Muscle of leg (tissue), 11 donors: ENCODE data around the gene DLG2. TPM values are rescaled to one million over a fixed set of nuclear protein-coding genes. Genes with fewer than 3 reads are reported as not detected.
A peak's percentile ranks its signal among the peaks of the same experiment; 100 is the strongest.
"Not testable (repeated sequence)": the region's sequence is repeated elsewhere in the genome, so short reads cannot be mapped to it uniquely, and the experiment has no call there.

Source experiments
- DNase-seq: peaks from one replicate; pipeline ENCODE4 v3.0.0; 2013
- H3K27ac ChIP-seq: one replicate; pipeline ENCODE4 v1.5.1; 2013; ENCODE audit warnings: mild to moderate bottlenecking, low read length, control low read depth
- H3K27me3 ChIP-seq: one replicate; pipeline ENCODE4 v1.6.1; 2013; ENCODE audit warnings: low read length; ENCODE audit not compliant: control insufficient read depth, insufficient read depth
- H3K36me3 ChIP-seq: one replicate; pipeline ENCODE4 v1.6.1; 2013; ENCODE audit warnings: low read length; ENCODE audit not compliant: control insufficient read depth, insufficient read depth
- H3K4me1 ChIP-seq: one replicate; pipeline ENCODE4 v1.6.1; 2013; ENCODE audit warnings: low read length; ENCODE audit not compliant: control insufficient read depth, insufficient read depth
- H3K4me3 ChIP-seq: one replicate; pipeline ENCODE4 v1.5.1; 2013; ENCODE audit warnings: low read length, control low read depth
- H3K9me3 ChIP-seq: replicated peaks from 2 replicates; pipeline ENCODE4 v1.6.1; 2013; ENCODE audit warnings: low read depth, low read length; ENCODE audit not compliant: control insufficient read depth
- WGBS: methylation state at CpG from one replicate; pipeline ENCODE4 v1.1.5; 2013; ENCODE audit warnings: missing lambda C conversion rate; ENCODE audit not compliant: insufficient coverage; 5-methylcytosine and 5-hydroxymethylcytosine counted together
- polyA plus RNA-seq, 8 donors: library from polyadenylated mRNA; unstranded; fragments of 120-200 nt; gene quantifications; one replicate each; pipeline versions ENCODE4 v1.2.1 to v1.2.3, GENCODE V29; 2013; ENCODE audit warnings: inconsistent platforms in 1 of 8, low replicate concordance in 1 of 8; ENCODE audit not compliant: insufficient read length in 8 of 8, insufficient read depth in 1 of 8
- total RNA-seq: library from RNA; stranded (reverse); fragments of 120-200 nt; gene quantifications from one replicate; pipeline ENCODE4 v1.2.4, GENCODE V29; 2013

Gene DLG2
- total and polyA plus RNA-seq, 9 donors, result 6.4 to 19.3 (median 11.0) TPM

GRCh38 chr11:85310479-85310878 lies 316.7 kb downstream of the DLG2 start:
- H3K9me3 ChIP-seq, result no peaks in the 10 kb centered on the region
- no peaks in the 10 kb centered on the region for H3K36me3 ChIP-seq
- no peaks in the 10 kb centered on the region for H3K4me1 ChIP-seq
- no peaks in the 10 kb centered on the region for H3K27me3 ChIP-seq
- no CpG with 5 or more reads among the region's 2 CpGs for WGBS
- H3K27ac ChIP-seq, result no peak overlapping the region
- H3K4me3 ChIP-seq, result no peak overlapping the region
- DNase-seq, result no peak

GRCh38 chr11:85307366-85307765 lies 319.8 kb downstream of the DLG2 start:
- DNase-seq, result peak; percentile 36

GRCh38 chr11:85301895-85302678 lies 325.1 kb downstream of the DLG2 start:
- H3K4me1 ChIP-seq, result no peaks in the 10 kb centered on the region
- no peak for DNase-seq
- no peak overlapping the region for H3K4me3 ChIP-seq
- no peaks in the 10 kb centered on the region for H3K36me3 ChIP-seq
- H3K27me3 ChIP-seq, result no peaks in the 10 kb centered on the region
- no peak overlapping the region for H3K27ac ChIP-seq
- no CpG with 5 or more reads among the region's 1 CpG for WGBS
- no peaks in the 10 kb centered on the region for H3K9me3 ChIP-seq

More at GRCh38 chr11:85307366-85307765, 319.8 kb downstream of the DLG2 start:
- Histone ChIP-seq H3K4me3 (no peak overlapping the region), H3K27ac (no peak overlapping the region), H3K36me3 (no peaks in the 10 kb centered on the region), H3K9me3 (no peaks in the 10 kb centered on the region), H3K27me3 (no peaks in the 10 kb centered on the region), H3K4me1 (no peaks in the 10 kb centered on the region)
- no CpG with 5 or more reads among the region's 3 CpGs for WGBS

GRCh38 chr11:85299258-85299942 lies 327.7 kb downstream of the DLG2 start:
- H3K27me3 ChIP-seq, result no peaks in the 10 kb centered on the region
- WGBS, result no CpG with 5 or more reads among the region's 1 CpG
- peak; percentile 7 for DNase-seq

GRCh38 chr11:85295694-85296271 lies 331.4 kb downstream of the DLG2 start:
- no CpG with 5 or more reads among the region's 1 CpG for WGBS
- Histone ChIP-seq H3K36me3 (no peaks in the 10 kb centered on the region), H3K27me3 (no peaks in the 10 kb centered on the region), H3K9me3 (no peaks in the 10 kb centered on the region), H3K4me3 (no peak overlapping the region), H3K4me1 (no peaks in the 10 kb centered on the region), H3K27ac (peak overlapping the region; percentile 37)
- DNase-seq, result peak; percentile 92

More at GRCh38 chr11:85299258-85299942, 327.7 kb downstream of the DLG2 start:
- H3K9me3 ChIP-seq, result no peaks in the 10 kb centered on the region
- no peak overlapping the region for H3K27ac ChIP-seq
- no peaks in the 10 kb centered on the region for H3K36me3 ChIP-seq
- H3K4me3 ChIP-seq, result no peak overlapping the region
- H3K4me1 ChIP-seq, result no peaks in the 10 kb centered on the region

GRCh38 chr11:85281550-85281949 lies 345.6 kb downstream of the DLG2 start:
- Histone ChIP-seq H3K9me3 (no peaks in the 10 kb centered on the region), H3K27ac (no peak overlapping the region)
- WGBS, result no CpG with 5 or more reads among the region's 4 CpGs

GRCh38 chr11:85279267-85279666 lies 347.9 kb downstream of the DLG2 start:
- Histone ChIP-seq H3K27me3 (no peaks in the 10 kb centered on the region), H3K9me3 (peaks cover 2% of the 10 kb centered on the region), H3K27ac (no peak overlapping the region), H3K36me3 (no peaks in the 10 kb centered on the region), H3K4me1 (no peaks in the 10 kb centered on the region), H3K4me3 (no peak overlapping the region)
- no CpG with 5 or more reads among the region's 1 CpG for WGBS
- DNase-seq, result no peak

More at GRCh38 chr11:85281550-85281949, 345.6 kb downstream of the DLG2 start:
- no peaks in the 10 kb centered on the region for H3K27me3 ChIP-seq
- no peaks in the 10 kb centered on the region for H3K36me3 ChIP-seq
- H3K4me3 ChIP-seq, result no peak overlapping the region
- peak; percentile 9 for DNase-seq
- H3K4me1 ChIP-seq, result no peaks in the 10 kb centered on the region

GRCh38 chr11:85277693-85278092 lies 349.5 kb downstream of the DLG2 start:
- H3K27me3 ChIP-seq, result no peaks in the 10 kb centered on the region
- H3K27ac ChIP-seq, result no peak overlapping the region
- H3K36me3 ChIP-seq, result no peaks in the 10 kb centered on the region
- no peak overlapping the region for H3K4me3 ChIP-seq
- H3K9me3 ChIP-seq, result peaks cover 2% of the 10 kb centered on the region
- no peak for DNase-seq
- H3K4me1 ChIP-seq, result no peaks in the 10 kb centered on the region
- no CpG with 5 or more reads among the region's 2 CpGs for WGBS

- Histone ChIP-seq H3K4me1 (no peaks in the 10 kb centered on the region), H3K4me3 (no peak overlapping the region), H3K9me3 (peaks cover 2% of the 10 kb centered on the region), H3K27ac (no peak overlapping the region), H3K27me3 (no peaks in the 10 kb centered on the region), H3K36me3 (no peaks in the 10 kb centered on the region)
- DNase-seq, result no peak
- no CpG with 5 or more reads among the region's 2 CpGs for WGBS
Observed at GRCh38 chr11:85276332-85276731, 350.8 kb downstream of the DLG2 start.

GRCh38 chr11:85270315-85270714 lies 356.8 kb downstream of the DLG2 start:
- not testable (repeated sequence) for DNase-seq, H3K4me3 ChIP-seq, H3K9me3 ChIP-seq, H3K27ac ChIP-seq, H3K27me3 ChIP-seq, H3K36me3 ChIP-seq, H3K4me1 ChIP-seq
- 58% methylated on average over 1 of the region's 2 CpGs for WGBS
